Activated CD4-positive, alpha-beta memory T cell treated with anti-CD3 and anti-CD28 coated beads, Interleukin-2, amount 10 ng/mL, durations not matched to agents 7 days and 5 days (primary cell): ENCODE data around the gene RAB7A. TPM values are rescaled to one million over a fixed set of nuclear protein-coding genes. Genes with fewer than 3 reads are reported as not detected.
"Not testable (repeated sequence)": the region's sequence is repeated elsewhere in the genome, so short reads cannot be mapped to it uniquely, and the experiment has no call there.

Experiments used
- CTCF ChIA-PET: fragments of 350-600 bp; sonication (Branson Sonifier 250); formaldehyde crosslinking; loops from one replicate; lab custom pipeline; 2021; ENCODE audit warnings: antibody characterized with exemption, inconsistent platforms; lab: Charles Lee
- POLR2A ChIA-PET: fragments of 350-600 bp; sonication (Branson Sonifier 250); formaldehyde crosslinking; loops from one replicate; lab custom pipeline; 2021; ENCODE audit warnings: antibody characterized with exemption; lab: Charles Lee
- DNase-seq: peaks from one replicate; pipeline ENCODE4 v3.0.0-alpha.2; 2020
- H3K27ac Mint-ChIP-seq: one replicate; pipeline ENCODE4 v1.8.0; 2021; ENCODE audit warnings: mild to moderate bottlenecking, mixed read lengths
- H3K27me3 Mint-ChIP-seq: one replicate; pipeline ENCODE4 v1.8.0; 2021; ENCODE audit warnings: mixed read lengths
- H3K36me3 Mint-ChIP-seq: one replicate; pipeline ENCODE4 v1.8.0; 2021; ENCODE audit warnings: low read depth, mixed read lengths
- H3K4me1 Mint-ChIP-seq: one replicate; pipeline ENCODE4 v1.8.0; 2021; ENCODE audit warnings: mixed read lengths
- H3K4me3 Mint-ChIP-seq: one replicate; pipeline ENCODE4 v1.8.0; 2021; ENCODE audit warnings: mild to moderate bottlenecking, mixed read lengths
- H3K9me3 Mint-ChIP-seq: one replicate; pipeline ENCODE4 v1.8.0; 2021; ENCODE audit warnings: mixed read lengths
- total RNA-seq, 2 experiments: library from RNA; stranded (reverse); gene quantifications; one replicate each; pipeline ENCODE4 v1.2.3, GENCODE V29; 2021

RAB7A gene
- total RNA-seq, 2 experiments from 2014 or later = 213 to 225 TPM

DNA sequence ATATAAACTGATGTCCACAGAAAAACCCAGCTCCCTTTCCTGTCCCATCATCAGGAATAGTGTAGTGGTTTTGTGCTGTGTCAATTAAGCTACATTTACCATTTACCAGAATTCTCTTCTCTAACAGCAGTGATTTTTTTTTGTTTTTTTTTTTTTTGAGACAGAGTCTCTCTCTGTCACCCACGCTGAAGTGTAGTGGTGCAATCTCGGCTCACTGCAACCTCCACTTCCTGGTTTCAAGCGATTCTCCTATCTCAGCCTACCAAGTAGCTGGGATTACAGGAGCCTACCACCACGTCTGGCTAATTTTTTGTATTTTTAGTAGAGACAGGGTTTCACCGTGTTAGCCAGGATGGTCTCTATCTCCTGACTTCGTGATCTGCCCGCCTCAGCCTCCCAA lies 7.1 kb upstream of the RAB7A start:
- H3K4me3 Mint-ChIP-seq, H3K9me3 Mint-ChIP-seq, DNase-seq, POLR2A ChIA-PET, H3K27ac Mint-ChIP-seq, H3K36me3 Mint-ChIP-seq: not testable (repeated sequence)
- H3K27me3 Mint-ChIP-seq = peaks cover 15% of the 10 kb centered on the region
- peaks cover 22% of the 10 kb centered on the region for H3K4me1 Mint-ChIP-seq
- CTCF ChIA-PET = interaction anchor here (0.7 kb wide), 1 partner anchor 70 kb away, joined by 3 read pairs; no protein-coding TSS in a partner anchor

DNA sequence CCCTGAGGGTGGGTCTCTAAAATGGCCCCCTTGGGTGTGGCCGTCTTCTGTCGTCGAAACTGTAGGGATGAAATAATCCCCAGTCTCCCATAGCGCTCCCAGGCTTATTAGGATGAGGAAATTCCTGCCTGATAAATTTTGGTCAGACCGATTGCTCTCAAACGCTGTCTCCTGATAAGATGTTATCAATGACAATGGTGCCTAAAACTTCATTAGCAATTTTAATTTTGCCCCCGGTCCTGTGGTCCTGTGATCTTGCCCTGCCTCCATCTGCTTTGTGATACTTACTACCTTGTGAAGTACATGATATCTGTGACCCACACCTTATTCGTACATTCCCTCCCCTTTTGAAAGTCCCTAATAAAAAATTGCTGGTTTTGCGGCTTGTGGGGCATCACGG lies 5.1 kb upstream of the RAB7A start:
- peaks cover 2% of the 10 kb centered on the region for H3K9me3 Mint-ChIP-seq
- CTCF ChIA-PET = no interaction called here
- peaks cover 24% of the 10 kb centered on the region for H3K4me1 Mint-ChIP-seq
- H3K4me3 Mint-ChIP-seq = no peak overlapping the region
- POLR2A ChIA-PET = no interaction called here
- no peak for DNase-seq
- peaks cover 15% of the 10 kb centered on the region for H3K27me3 Mint-ChIP-seq
- no peak overlapping the region for H3K27ac Mint-ChIP-seq
- H3K36me3 Mint-ChIP-seq = peaks cover 1% of the 10 kb centered on the region

DNA sequence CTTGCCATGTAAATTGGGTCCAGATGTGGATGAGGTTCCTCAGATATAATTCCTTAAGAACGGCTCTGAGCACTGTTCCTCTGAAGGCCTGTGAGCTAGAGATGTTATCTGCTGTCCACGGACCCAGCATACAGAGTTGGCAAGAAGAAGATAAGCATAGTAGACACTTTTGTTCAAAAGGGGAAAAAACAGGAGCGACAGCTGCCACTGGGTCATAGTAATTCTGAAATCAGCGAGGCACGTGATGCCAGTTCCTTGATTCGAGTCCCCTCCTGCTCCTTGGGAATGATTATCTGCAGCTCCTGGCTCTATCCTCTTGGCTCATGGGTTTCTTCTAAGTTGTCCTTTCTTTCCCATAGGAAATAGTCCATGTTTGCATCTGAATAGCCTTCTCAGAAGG lies 2.5 kb upstream of the RAB7A start:
- DNase-seq = no peak
- Mint-ChIP-seq H3K4me3 (no peak overlapping the region), H3K36me3 (peaks cover 14% of the 10 kb centered on the region), H3K4me1 (peaks cover 31% of the 10 kb centered on the region), H3K27ac (no peak overlapping the region), H3K9me3 (peaks cover 2% of the 10 kb centered on the region), H3K27me3 (peaks cover 15% of the 10 kb centered on the region)
- POLR2A ChIA-PET = interaction anchor here (3.1 to 4.7 kb wide), 2 partner anchors 8 to 43 kb away, joined by 13 to 42 read pairs; no protein-coding TSS in a partner anchor
- CTCF ChIA-PET = interaction anchor here (1.0 kb wide), 1 partner anchor 42 kb away, joined by 4 read pairs; no protein-coding TSS in a partner anchor

DNA sequence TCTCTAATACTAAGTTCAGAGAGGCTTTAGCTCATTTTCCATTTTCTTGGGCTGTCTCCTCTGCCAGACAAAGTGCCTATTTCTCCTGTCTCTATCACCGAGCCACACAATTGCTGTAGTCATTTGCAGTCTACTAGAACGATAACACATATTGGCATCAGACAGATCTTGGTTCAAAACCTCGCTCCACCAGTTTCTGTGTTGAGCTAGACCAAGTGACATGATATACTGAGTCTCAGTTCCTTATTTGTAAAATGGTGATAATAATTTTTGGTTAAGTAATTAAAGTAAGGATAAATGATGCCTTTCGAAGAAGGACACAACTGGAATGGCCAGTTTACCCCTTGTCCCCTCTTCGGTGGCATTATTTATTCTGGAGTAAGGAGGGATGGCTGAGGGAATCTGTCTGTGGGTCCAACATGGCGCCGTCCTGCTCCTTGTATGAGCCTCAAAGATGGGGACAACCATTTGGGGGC lies 398 bp upstream of the RAB7A start:
- Mint-ChIP-seq H3K9me3 (peaks cover 2% of the 10 kb centered on the region), H3K27ac (peak overlapping the region; percentile 89), H3K4me3 (peak overlapping the region; percentile 85), H3K4me1 (peaks cover 45% of the 10 kb centered on the region), H3K36me3 (peaks cover 20% of the 10 kb centered on the region), H3K27me3 (peaks cover 9% of the 10 kb centered on the region)
- POLR2A ChIA-PET = interaction anchor here (1.0 to 4.7 kb wide), 8 partner anchors 10 to 153 kb away, joined by 3 to 42 read pairs (median 7); partner anchors contain the start of genes ACAD9 and RPN1
- CTCF ChIA-PET = interaction anchor here (0.6 to 2.2 kb wide), 6 partner anchors 17 to 395 kb away, joined by 3 to 17 read pairs (median 4); no protein-coding TSS in a partner anchor
- DNase-seq = no peak

DNA sequence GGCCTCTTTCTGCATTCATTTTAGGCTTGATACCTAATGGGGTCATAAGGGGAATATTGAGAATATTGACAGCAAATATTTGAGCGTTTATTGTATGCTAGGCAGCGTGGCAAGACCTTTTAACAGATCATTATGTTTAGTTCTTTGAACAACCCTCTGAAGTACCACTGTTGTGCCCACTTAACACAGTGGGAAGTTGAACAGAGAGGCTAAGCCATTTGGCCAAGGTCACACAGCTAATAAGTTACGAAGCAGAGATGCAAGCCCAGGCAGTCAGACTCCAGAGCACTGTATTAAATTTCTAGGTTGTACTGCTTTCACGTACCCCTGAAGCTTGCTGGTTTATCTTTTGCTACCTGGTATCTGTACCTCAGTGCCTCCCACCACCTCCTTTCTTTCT lies 1.1 kb downstream of the RAB7A start:
- peak overlapping the region; percentile 74 for H3K27ac Mint-ChIP-seq
- CTCF ChIA-PET = interaction anchor here (1.0 to 2.0 kb wide), 3 partner anchors 46 to 68 kb away, joined by 4 to 11 read pairs (median 11); no protein-coding TSS in a partner anchor

DNA sequence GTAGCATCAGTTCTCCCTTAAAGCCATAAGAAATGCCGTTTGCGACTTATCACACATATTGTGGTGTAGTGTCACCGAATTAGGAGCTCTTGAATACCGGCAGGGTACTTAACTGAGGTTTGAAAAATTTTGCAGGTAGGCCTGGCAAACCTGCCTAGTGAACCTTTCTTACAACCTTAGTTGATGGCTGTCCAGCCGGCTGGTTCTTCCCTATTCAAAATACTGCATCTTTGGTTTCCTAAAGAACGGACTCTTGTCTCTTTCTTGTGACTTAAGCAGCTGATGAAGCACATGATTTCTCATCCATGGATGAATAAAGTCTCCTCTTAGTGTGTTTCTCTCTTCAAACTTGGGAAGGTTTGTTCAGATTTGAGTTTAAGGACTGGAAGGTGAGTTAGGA lies 1.5 kb downstream of the RAB7A start:
- POLR2A ChIA-PET = interaction anchor here (0.7 to 4.7 kb wide), 8 partner anchors 11 to 151 kb away, joined by 3 to 42 read pairs (median 6); partner anchors contain the start of genes ACAD9 and RPN1
- no peak for DNase-seq
- no peaks in the 10 kb centered on the region for H3K27me3 Mint-ChIP-seq
- peaks cover 2% of the 10 kb centered on the region for H3K9me3 Mint-ChIP-seq
- H3K36me3 Mint-ChIP-seq = peaks cover 27% of the 10 kb centered on the region
- peak overlapping the region; percentile 85 for H3K4me3 Mint-ChIP-seq
- peaks cover 56% of the 10 kb centered on the region for H3K4me1 Mint-ChIP-seq
- H3K27ac Mint-ChIP-seq = peak overlapping the region; percentile 40
- CTCF ChIA-PET = interaction anchor here (1.0 to 2.0 kb wide), 3 partner anchors 46 to 67 kb away, joined by 4 to 11 read pairs (median 11); no protein-coding TSS in a partner anchor

More for the DNA sequence above, 1.1 kb downstream of the RAB7A start:
- POLR2A ChIA-PET = interaction anchor here (0.7 to 4.7 kb wide), 11 partner anchors 9 to 152 kb away, joined by 3 to 42 read pairs (median 4); partner anchors contain the start of genes ACAD9 and RPN1
- H3K4me1 Mint-ChIP-seq = peaks cover 54% of the 10 kb centered on the region
- peak overlapping the region; percentile 85 for H3K4me3 Mint-ChIP-seq
- no peak for DNase-seq
- peaks cover 2% of the 10 kb centered on the region for H3K9me3 Mint-ChIP-seq
- H3K36me3 Mint-ChIP-seq = peaks cover 24% of the 10 kb centered on the region
- no peaks in the 10 kb centered on the region for H3K27me3 Mint-ChIP-seq

DNA sequence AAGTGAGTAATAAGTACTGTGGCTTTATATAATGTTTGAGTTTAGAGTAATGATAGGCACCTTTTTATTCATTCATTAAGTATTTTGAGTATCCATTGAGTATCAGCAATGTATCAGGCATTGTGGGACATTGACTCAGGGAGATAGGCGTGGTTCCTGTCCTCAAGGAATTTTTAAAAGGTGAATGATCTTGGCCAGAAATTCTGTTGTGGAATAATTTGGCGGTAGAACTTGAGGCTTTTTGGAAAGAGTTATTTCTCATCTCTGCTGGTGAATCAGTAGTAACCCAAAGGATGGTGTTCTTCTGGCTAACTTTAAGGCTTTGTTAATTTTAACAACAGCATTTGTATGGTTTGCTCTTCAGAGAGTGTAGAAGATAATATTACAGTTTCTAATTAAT lies 2.0 kb downstream of the RAB7A start:
- Mint-ChIP-seq H3K27ac (no peak overlapping the region), H3K4me1 (peaks cover 60% of the 10 kb centered on the region), H3K4me3 (peak overlapping the region; percentile 85), H3K36me3 (peaks cover 31% of the 10 kb centered on the region), H3K9me3 (peaks cover 2% of the 10 kb centered on the region), H3K27me3 (no peaks in the 10 kb centered on the region)
- no peak for DNase-seq
- CTCF ChIA-PET = interaction anchor here (1.0 to 2.0 kb wide), 3 partner anchors 47 to 67 kb away, joined by 4 to 11 read pairs (median 11); no protein-coding TSS in a partner anchor
- POLR2A ChIA-PET = interaction anchor here (0.7 to 4.7 kb wide), 6 partner anchors 13 to 151 kb away, joined by 3 to 42 read pairs (median 8); partner anchors contain the start of genes ACAD9 and RPN1

DNA sequence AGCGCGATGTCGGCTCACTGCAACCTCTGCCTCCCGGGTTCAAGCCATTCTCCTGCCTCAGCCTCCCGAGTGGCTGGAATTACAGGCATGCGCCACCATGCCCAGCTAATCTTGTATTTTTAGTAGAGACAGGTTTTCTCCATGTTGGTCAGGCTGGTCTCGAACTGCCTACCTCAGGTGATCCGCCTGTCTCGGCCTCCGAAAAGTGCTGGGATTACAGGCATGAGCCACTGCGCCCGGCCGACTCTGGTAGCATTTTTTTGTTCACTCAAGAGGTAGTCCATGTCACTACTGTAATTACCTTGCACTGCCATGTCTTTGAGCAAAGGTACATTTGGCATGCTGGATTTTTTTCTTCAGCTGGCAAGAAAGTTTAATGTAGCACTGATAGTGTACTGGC lies 2.5 kb downstream of the RAB7A start:
- ChIA-PET POLR2A (interaction anchor here (1.9 to 2.0 kb wide), 2 partner anchors 14 to 78 kb away, joined by 6 to 11 read pairs; partner anchors contain the start of gene RPN1), CTCF (interaction anchor here (1.3 to 2.0 kb wide), 3 partner anchors 47 to 59 kb away, joined by 6 to 11 read pairs (median 7); no protein-coding TSS in a partner anchor)
- H3K27ac Mint-ChIP-seq, H3K9me3 Mint-ChIP-seq, H3K27me3 Mint-ChIP-seq, H3K4me3 Mint-ChIP-seq, DNase-seq: not testable (repeated sequence)
- peaks cover 64% of the 10 kb centered on the region for H3K4me1 Mint-ChIP-seq
- H3K36me3 Mint-ChIP-seq = peaks cover 34% of the 10 kb centered on the region

DNA sequence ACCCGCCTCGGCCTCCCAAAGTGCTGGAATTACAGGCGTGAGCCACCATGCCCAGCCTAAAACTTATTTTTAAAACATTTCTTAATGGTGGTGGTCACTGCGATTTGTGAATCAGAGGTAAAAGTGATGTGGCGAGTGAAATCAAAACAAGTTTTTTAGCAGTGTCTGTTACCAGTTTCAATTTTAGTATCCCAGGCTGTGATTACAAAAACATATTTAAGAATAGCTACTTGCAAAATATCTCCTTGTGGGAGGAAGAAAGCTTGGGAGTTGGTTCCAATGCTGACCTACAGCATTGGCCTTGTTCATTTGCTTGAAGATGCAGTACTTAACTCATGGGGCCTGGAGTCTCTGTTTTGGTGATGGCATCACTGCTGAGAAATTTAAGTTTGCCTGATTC lies 4.5 kb downstream of the RAB7A start:
- no peak overlapping the region for H3K27ac Mint-ChIP-seq
- CTCF ChIA-PET = interaction anchor here (1.3 to 1.9 kb wide), 2 partner anchors 50 to 57 kb away, joined by 6 read pairs; no protein-coding TSS in a partner anchor
- no peak overlapping the region for H3K4me3 Mint-ChIP-seq

DNA sequence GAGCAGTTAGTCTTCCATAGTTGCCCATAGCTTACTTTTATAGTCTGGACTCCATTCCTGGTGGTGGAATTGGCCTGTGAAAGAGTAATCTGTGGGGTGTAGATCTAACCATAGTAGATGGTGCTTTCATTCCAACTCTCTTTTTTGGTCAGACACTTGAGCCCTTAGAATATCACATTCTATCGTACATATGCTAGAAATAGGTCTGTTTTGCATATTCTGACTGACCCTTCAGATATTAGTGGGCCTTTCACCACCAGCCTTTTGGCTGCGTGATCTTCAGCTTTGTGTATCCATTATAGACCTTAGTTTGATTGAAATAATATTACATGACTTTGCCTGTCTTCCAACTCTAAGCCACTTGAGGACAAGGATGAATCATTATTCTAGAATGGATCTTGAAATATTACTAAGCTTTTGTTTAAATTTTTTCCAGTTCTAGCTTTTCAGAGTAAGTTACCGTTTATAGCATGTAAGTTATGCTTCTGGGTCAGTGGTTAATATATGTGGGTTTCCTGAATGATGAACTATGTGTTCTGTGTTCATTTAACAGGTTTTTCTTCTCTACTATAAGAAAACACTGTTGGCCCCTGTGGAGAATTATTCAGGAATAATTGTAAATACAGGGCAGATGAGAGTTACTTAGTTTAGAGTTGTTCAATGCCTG lies 8.7 kb downstream of the RAB7A start:
- Mint-ChIP-seq H3K27ac (no peak overlapping the region), H3K9me3 (no peaks in the 10 kb centered on the region), H3K4me1 (peaks cover 51% of the 10 kb centered on the region), H3K4me3 (no peak overlapping the region), H3K27me3 (no peaks in the 10 kb centered on the region), H3K36me3 (peaks cover 47% of the 10 kb centered on the region)
- ChIA-PET CTCF (interaction anchor here (1.9 kb wide), 1 partner anchor 54 kb away, joined by 4 read pairs; no protein-coding TSS in a partner anchor), POLR2A (interaction anchor here (1.0 kb wide), 2 partner anchors 26 to 54 kb away, joined by 3 read pairs; no protein-coding TSS in a partner anchor)
- DNase-seq = no peak

More for the DNA sequence above, 4.5 kb downstream of the RAB7A start:
- no peaks in the 10 kb centered on the region for H3K9me3 Mint-ChIP-seq
- H3K27me3 Mint-ChIP-seq = no peaks in the 10 kb centered on the region
- H3K4me1 Mint-ChIP-seq = peaks cover 71% of the 10 kb centered on the region
- no peak for DNase-seq
- H3K36me3 Mint-ChIP-seq = peaks cover 48% of the 10 kb centered on the region
- POLR2A ChIA-PET = interaction anchor here (1.0 to 1.7 kb wide), 2 partner anchors 21 to 49 kb away, joined by 3 to 6 read pairs; no protein-coding TSS in a partner anchor

DNA sequence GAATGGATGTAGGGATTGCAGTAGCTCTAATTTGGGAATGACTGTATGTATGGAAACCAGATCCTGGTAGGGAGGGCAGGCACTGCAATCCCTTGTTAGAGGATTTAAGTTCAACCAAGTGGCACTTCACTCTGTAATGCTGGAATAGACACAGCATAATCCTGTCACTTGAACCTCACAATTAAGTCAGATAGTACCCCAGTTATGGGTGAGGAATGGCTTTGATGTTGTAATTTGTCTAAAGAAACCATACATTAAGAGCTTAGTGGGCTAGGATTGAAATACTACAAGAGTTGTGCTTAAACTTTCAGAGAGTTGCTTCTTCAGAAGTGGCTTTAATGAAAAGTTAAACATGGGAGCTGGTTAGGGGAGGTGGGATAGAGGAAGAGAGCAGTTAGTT lies 9.3 kb downstream of the RAB7A start:
- Mint-ChIP-seq H3K27me3 (no peaks in the 10 kb centered on the region), H3K4me3 (no peak overlapping the region), H3K27ac (no peak overlapping the region), H3K36me3 (peaks cover 47% of the 10 kb centered on the region), H3K9me3 (no peaks in the 10 kb centered on the region), H3K4me1 (peaks cover 47% of the 10 kb centered on the region)
- DNase-seq = no peak
- CTCF ChIA-PET = interaction anchor here (1.9 kb wide), 1 partner anchor 54 kb away, joined by 4 read pairs; no protein-coding TSS in a partner anchor
- POLR2A ChIA-PET = interaction anchor here (1.0 to 1.1 kb wide), 2 partner anchors 9 to 25 kb away, joined by 3 read pairs; partner anchors contain the start of gene RAB7A

DNA sequence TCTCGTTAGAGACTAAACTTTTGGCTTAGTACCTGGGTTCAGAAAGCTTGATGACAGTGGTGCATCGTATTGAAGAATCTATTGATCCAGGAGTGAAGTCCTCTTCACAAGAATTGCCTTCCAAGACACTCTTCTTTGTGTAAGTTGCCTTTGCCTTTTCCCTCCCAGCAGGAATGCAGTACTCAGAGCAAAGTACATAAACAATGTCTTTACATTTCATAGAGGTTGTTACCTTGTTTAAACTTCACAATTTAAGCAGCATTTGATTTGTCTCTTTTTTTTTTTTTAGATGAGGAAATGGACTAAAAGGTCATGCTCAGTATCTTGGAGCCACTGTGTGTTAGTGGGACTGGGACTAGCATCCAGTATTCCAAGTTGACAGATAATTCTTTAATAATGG lies 9.9 kb downstream of the RAB7A start:
- POLR2A ChIA-PET = interaction anchor here (1.1 kb wide), 1 partner anchor 9 kb away, joined by 3 read pairs; the partner anchor contains the start of gene RAB7A
- H3K36me3 Mint-ChIP-seq = peaks cover 45% of the 10 kb centered on the region
- H3K9me3 Mint-ChIP-seq = no peaks in the 10 kb centered on the region
- no peak overlapping the region for H3K27ac Mint-ChIP-seq
- no peak overlapping the region for H3K4me3 Mint-ChIP-seq
- no peaks in the 10 kb centered on the region for H3K27me3 Mint-ChIP-seq
- peaks cover 44% of the 10 kb centered on the region for H3K4me1 Mint-ChIP-seq
- CTCF ChIA-PET = interaction anchor here (1.9 kb wide), 1 partner anchor 55 kb away, joined by 4 read pairs; no protein-coding TSS in a partner anchor
- DNase-seq = no peak
